GM23248 (cell line): ENCODE results near the gene GAMT. TPM values are rescaled to one million over a fixed set of nuclear protein-coding genes. Genes with fewer than 3 reads are reported as not detected.

Experiments used
- DNase-seq: peaks from one replicate; pipeline ENCODE4 v3.0.0-alpha.2; 2015
- H2AFZ ChIP-seq: fragments of 200-600 bp; sonication (generic); 2 replicates; pipeline ENCODE4 v1.6.1; 2016; ENCODE audit warnings: antibody characterized with exemption
- H3F3A ChIP-seq: fragments of 200-600 bp; sonication (generic); 2 replicates; pipeline ENCODE4 v1.6.1; 2016; ENCODE audit warnings: mild to moderate bottlenecking, antibody characterized with exemption, mixed run types; ENCODE audit not compliant: insufficient read depth
- H3K27ac ChIP-seq: fragments of 200-600 bp; sonication (generic); 2 replicates; pipeline ENCODE4 v1.5.1; 2016; ENCODE audit warnings: mild to moderate bottlenecking
- H3K27me3 ChIP-seq: fragments of 200-600 bp; sonication (generic); replicated peaks from 2 replicates; pipeline ENCODE4 v1.6.1; 2016; ENCODE audit warnings: mild to moderate bottlenecking; ENCODE audit not compliant: insufficient read depth
- H3K36me3 ChIP-seq: fragments of 200-600 bp; sonication (generic); 2 replicates; pipeline ENCODE4 v1.6.1; 2016; ENCODE audit warnings: low read depth, mild to moderate bottlenecking
- H3K4me1 ChIP-seq: fragments of 200-600 bp; sonication (generic); 2 replicates; pipeline ENCODE4 v1.6.1; 2016; ENCODE audit warnings: mild to moderate bottlenecking; ENCODE audit not compliant: insufficient read depth
- H3K4me2 ChIP-seq: fragments of 200-600 bp; sonication (generic); one replicate; pipeline ENCODE4 v1.6.1; 2016; ENCODE audit warnings: mild to moderate bottlenecking; ENCODE audit not compliant: unreplicated experiment
- H3K4me3 ChIP-seq: fragments of 200-600 bp; sonication (generic); 2 replicates; pipeline ENCODE4 v1.5.1; 2016; ENCODE audit warnings: mild to moderate bottlenecking
- H3K79me2 ChIP-seq: fragments of 200-600 bp; sonication (generic); 2 replicates; pipeline ENCODE4 v1.6.1; 2016; ENCODE audit warnings: mild to moderate bottlenecking; ENCODE audit not compliant: insufficient read depth
- H3K9ac ChIP-seq: fragments of 200-600 bp; sonication (generic); 2 replicates; pipeline ENCODE4 v1.6.1; 2016; ENCODE audit warnings: mild to moderate bottlenecking
- H3K9me2 ChIP-seq: fragments of 200-600 bp; sonication (generic); 2 replicates; pipeline ENCODE4 v1.6.1; 2016; ENCODE audit warnings: mixed run types, mild to moderate bottlenecking, moderate library complexity; ENCODE audit not compliant: insufficient read depth
- H3K9me3 ChIP-seq: fragments of 200-600 bp; sonication (generic); one replicate; pipeline ENCODE4 v1.6.1; 2017; ENCODE audit warnings: low read depth
- H4K20me1 ChIP-seq: fragments of 200-600 bp; sonication (generic); 2 replicates; pipeline ENCODE4 v1.6.0; 2016; ENCODE audit not compliant: insufficient read depth
- EZH2 ChIP-seq: fragments of 200-600 bp; sonication (generic); IDR thresholded peaks from 2 replicates; pipeline ENCODE4 v1.6.1; 2018; ENCODE audit warnings: antibody characterized with exemption, mild to moderate bottlenecking; ENCODE audit not compliant: insufficient read depth, poor library complexity, severe bottlenecking
- EZH2phosphoT487 ChIP-seq: fragments of 200-600 bp; sonication (generic); IDR thresholded peaks from 2 replicates; pipeline ENCODE4 v1.6.1; 2018; ENCODE audit warnings: antibody characterized with exemption, moderate library complexity, mild to moderate bottlenecking, low read depth; ENCODE audit not compliant: insufficient read depth
- WGBS, 2 experiments: methylation state at CpG; one replicate each; pipeline ENCODE4 v1.1.6; 2015 to 2017; ENCODE audit warnings: low lambda C conversion rate in 2 of 2, low coverage in 1 of 2; ENCODE audit errors: missing lambda C conversion rate in 2 of 2; 5-methylcytosine and 5-hydroxymethylcytosine counted together
- in situ Hi-C: fragments of 300-500 bp; cut with MboI; formaldehyde crosslinking; loops from 2 replicates; pipeline ENCODE4 v1.15.0; 2020
- polyA plus RNA-seq: library from polyadenylated mRNA; unstranded; fragments of >200 nt; fragmentation: Nextera tagmentation; extraction: Ambion mirVana; gene quantifications from 2 replicates; pipeline ENCODE4 v1.2.1, GENCODE V29; 2016
- total RNA-seq: library from RNA; depleted of rRNA; stranded (reverse); fragments of >200 nt; shearing (Covaris generic); gene quantifications from 2 replicates; pipeline ENCODE4 v1.2.3, GENCODE V29; 2014

Gene GAMT
- total and polyA plus RNA-seq, 2 experiments from 2014 or later: 43.1 to 43.7 TPM

DNA sequence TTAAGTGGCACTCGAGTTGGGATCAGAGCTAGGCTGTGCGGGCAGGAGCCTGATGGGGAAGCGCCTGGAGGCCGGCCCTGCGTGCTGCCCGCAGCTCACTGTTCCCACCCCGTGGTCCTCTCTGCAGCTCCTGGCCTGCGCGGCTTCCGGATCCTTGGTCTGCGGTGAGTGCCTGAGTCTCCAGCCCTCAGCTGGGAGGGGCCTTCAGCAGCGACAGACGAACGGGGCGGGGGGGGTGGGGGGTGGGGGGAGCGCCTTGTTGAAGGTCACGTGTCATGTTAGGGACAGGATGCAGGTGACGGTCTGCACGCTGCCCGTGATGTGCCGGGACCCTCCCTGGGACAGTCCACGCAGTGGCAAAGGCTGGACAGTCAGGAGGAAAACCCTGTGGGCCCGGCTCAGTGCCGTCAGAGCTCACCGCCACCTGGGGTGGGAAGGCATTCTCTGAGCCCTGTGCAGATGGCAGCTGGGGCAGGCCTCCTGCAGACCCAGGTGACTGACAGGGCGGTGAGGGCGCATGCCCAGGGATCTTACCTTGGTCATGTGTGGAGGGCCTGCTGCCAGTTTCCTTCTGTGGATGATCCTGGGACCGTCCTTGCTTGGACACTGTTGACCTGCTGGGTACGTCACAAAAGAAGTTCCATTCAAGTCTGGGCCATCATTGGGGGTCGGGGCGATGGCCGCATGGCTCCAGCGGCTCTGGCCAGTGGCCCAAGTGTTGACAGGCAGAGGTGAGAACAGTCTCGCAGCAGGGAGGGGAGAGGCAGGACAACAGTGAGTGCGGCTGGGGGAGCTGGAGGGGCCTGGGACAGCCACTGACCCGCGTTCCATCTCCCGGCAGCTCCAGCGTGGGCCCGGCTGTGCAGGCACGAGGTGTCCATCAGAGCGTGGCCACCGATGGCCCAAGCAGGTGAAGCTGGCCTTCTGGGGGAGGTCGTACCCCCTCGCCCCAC lies 13.4 kb downstream of the GAMT start:
- no peak for DNase-seq
- Histone ChIP-seq H3K9ac (no peak overlapping the region), H3K27me3 (no peaks in the 10 kb centered on the region), H3K9me2 (no peaks in the 10 kb centered on the region), H3K9me3 (no peaks in the 10 kb centered on the region), H3K79me2 (peaks cover 36% of the 10 kb centered on the region), H3K4me1 (no peaks in the 10 kb centered on the region), H3K4me3 (no peak overlapping the region), H2AFZ (no peak overlapping the region), H3K27ac (no peak overlapping the region), H3K4me2 (no peak overlapping the region), H3K36me3 (no peaks in the 10 kb centered on the region; the same call in 1 of the 2 replicates), H3F3A (peaks cover 1% of the 10 kb centered on the region), H4K20me1 (no peaks in the 10 kb centered on the region)
- in situ Hi-C loops: no loop called here
- WGBS, 2 experiments: 85% methylated on average over 35 to 45 of the region's 45 CpGs
- TF ChIP-seq EZH2 (no peak), EZH2phosphoT487 (no peak)

DNA sequence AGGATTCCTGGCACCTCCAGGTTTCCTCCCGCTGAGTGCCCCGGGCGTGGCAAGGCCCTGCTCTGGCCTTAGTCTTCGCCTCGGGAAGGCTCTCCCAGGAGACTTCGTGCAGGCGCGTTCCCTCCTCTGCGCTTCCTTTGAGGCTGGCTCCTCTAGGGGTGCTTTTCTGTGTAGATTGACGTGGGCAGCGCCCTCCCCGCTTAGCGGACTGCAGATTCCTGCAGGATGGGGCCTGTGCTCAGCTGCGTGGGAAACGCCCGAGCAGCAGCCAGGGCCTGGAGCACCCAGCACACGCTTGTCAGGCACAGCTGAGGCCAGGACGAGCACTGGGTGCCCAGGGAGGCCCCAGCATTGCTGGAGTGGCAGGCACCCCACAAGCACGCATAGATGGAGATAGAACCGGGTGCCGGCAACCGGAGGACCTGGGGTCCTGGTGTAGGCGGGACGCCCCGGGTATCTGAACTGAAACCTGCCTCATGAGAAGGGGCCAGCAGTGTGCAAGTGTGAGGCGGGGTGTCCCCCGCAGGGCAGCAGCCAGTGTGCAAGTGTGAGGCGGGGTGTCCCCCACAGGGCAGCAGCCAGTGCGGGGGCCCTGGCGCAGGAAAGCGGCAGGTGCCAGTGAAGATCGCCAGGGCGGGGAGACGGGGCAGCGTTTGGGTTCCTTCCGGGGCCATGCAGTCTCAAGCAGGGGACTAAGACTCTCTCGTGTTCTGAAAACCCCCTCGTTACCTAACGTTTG lies 14.2 kb downstream of the GAMT start:
- in situ Hi-C loops: no loop called here
- H3K9ac ChIP-seq: no peak overlapping the region
- no peak overlapping the region for H2AFZ ChIP-seq
- no peaks in the 10 kb centered on the region for H4K20me1 ChIP-seq
- no peak overlapping the region for H3K4me2 ChIP-seq
- H3K9me2 ChIP-seq: no peaks in the 10 kb centered on the region
- H3K27me3 ChIP-seq: no peaks in the 10 kb centered on the region
- no peak overlapping the region for H3K4me3 ChIP-seq
- peaks cover 36% of the 10 kb centered on the region for H3K79me2 ChIP-seq
- H3F3A ChIP-seq: peaks cover 10% of the 10 kb centered on the region
- no peak for DNase-seq
- no peaks in the 10 kb centered on the region for H3K4me1 ChIP-seq
- TF ChIP-seq EZH2: no peak
- TF ChIP-seq EZH2phosphoT487: no peak
- no peak overlapping the region for H3K27ac ChIP-seq
- H3K36me3 ChIP-seq: no peaks in the 10 kb centered on the region; the same call in 1 of the 2 replicates
- no peaks in the 10 kb centered on the region for H3K9me3 ChIP-seq
- 90 to 91% methylated on average over 33 to 39 of the region's 39 CpGs for WGBS, 2 experiments

DNA sequence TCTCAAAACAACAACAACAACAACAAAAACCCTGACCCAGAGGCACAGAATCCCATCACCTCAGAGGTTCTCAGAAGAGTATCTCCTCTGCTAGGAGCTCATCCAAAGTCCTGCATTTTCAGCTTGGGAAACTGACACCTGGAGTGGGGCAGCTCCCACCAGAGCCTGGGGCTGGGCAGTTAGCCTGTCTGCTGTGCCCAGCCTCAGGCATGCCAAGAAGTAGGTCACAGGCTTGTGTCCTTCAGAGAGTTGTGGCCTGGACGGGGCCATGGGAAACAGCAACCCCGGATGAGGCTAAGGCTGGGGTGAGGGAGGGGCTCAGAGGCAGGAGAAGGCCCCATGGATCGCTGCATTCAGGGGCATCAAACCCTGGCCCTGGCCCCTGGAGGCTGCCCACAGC lies 15.5 kb downstream of the GAMT start:
- Histone ChIP-seq H3K9me2 (no peaks in the 10 kb centered on the region), H3K27me3 (no peaks in the 10 kb centered on the region), H3K79me2 (peaks cover 36% of the 10 kb centered on the region), H4K20me1 (no peaks in the 10 kb centered on the region), H3K36me3 (no peaks in the 10 kb centered on the region; the same call in 1 of the 2 replicates), H3K4me3 (no peak overlapping the region), H3K27ac (no peak overlapping the region), H2AFZ (no peak overlapping the region), H3K9me3 (no peaks in the 10 kb centered on the region), H3K4me1 (no peaks in the 10 kb centered on the region), H3F3A (peaks cover 16% of the 10 kb centered on the region), H3K9ac (no peak overlapping the region), H3K4me2 (no peak overlapping the region)
- WGBS, 2 experiments: 91 to 100% methylated on average over 3 of the region's 3 CpGs
- TF ChIP-seq EZH2phosphoT487: no peak
- TF ChIP-seq EZH2: no peak
- no peak for DNase-seq
- in situ Hi-C loops: no loop called here

DNA sequence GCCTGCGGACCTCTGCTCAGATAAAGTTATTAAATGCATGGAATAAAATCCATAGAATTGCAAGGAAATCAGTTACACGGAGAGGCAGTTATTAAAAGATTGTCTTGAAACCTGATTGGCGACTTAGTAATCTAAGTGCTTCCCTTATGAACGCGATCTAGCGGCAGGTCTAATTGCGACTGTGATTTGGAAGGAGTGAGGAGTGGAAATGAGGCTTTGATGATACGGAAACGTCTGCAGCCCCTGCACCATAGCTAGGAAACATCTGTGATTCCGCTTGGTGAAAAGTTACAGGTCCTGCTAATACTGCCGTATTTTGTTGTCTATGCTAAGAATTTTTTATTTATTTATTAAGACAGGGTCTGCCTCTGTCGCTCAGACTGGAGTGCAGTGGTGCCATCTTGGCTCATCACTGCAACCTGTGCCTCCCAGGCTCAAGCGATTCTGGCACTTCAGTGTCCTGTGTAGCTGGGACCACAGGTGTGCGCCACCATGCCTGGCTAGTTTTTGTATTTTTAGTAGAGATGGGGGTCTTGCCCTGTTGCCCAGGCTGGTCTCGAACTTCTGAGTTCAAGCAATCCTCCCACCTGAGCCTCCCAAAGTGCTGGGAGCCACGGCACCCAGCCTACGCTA lies 16.7 kb downstream of the GAMT start:
- TF ChIP-seq EZH2: no peak
- TF ChIP-seq EZH2phosphoT487: no peak
- in situ Hi-C loops: no loop called here
- Histone ChIP-seq H3K9me3 (no peaks in the 10 kb centered on the region), H3K4me1 (no peaks in the 10 kb centered on the region), H3K27me3 (no peaks in the 10 kb centered on the region), H3K27ac (no peak overlapping the region), H3K9ac (peak overlapping the region; percentile 82), H2AFZ (peak overlapping the region; percentile 78), H3K4me2 (peak overlapping the region; percentile 87), H4K20me1 (no peaks in the 10 kb centered on the region), H3K36me3 (no peaks in the 10 kb centered on the region; the same call in 1 of the 2 replicates), H3K9me2 (no peaks in the 10 kb centered on the region), H3F3A (peaks cover 16% of the 10 kb centered on the region), H3K79me2 (peaks cover 36% of the 10 kb centered on the region), H3K4me3 (peak overlapping the region; percentile 88)
- peak; percentile 33 for DNase-seq
- WGBS, 2 experiments: 39 to 41% methylated on average over 17 of the region's 17 CpGs
